SH-SY5Y (cell line): Measurements from ENCODE around the gene EML5.

Experiments used
- GATA2 ChIP-seq: IDR thresholded peaks from 2 replicates; pipeline ENCODE4 v1.6.1; 2011; ENCODE audit warnings: mild to moderate bottlenecking, low read depth, low read length
- GATA3 ChIP-seq: IDR thresholded peaks from 2 replicates; pipeline ENCODE4 v1.6.1; 2011; ENCODE audit warnings: low read depth, mild to moderate bottlenecking, low read length, moderate library complexity

- TF ChIP-seq GATA2 = no peak
- TF ChIP-seq GATA3 = no peak
Measured at GRCh38 chr14:88798156-88798555, 5.4 kb upstream of the EML5 start.
